NCI-H345 (cell line): ENCODE measurements around the gene CHN2.
"Not testable (repeated sequence)": the region's sequence is repeated elsewhere in the genome, so short reads cannot be mapped to it uniquely, and the experiment has no call there.

Experiments
- DNase-seq: peaks from one replicate; lab custom pipeline; 2025; lab: John Stamatoyannopoulos, UW

CHN2 gene

GRCh38 chr7:29256693-29257002 lies 62.1 kb downstream of the CHN2 start:
- DNase-seq = no peak

- DNase-seq = no peak
Observed at GRCh38 chr7:29258951-29259350, 64.4 kb downstream of the CHN2 start.

GRCh38 chr7:29262191-29262917 lies 67.8 kb downstream of the CHN2 start:
- DNase-seq = no peak

DNA sequence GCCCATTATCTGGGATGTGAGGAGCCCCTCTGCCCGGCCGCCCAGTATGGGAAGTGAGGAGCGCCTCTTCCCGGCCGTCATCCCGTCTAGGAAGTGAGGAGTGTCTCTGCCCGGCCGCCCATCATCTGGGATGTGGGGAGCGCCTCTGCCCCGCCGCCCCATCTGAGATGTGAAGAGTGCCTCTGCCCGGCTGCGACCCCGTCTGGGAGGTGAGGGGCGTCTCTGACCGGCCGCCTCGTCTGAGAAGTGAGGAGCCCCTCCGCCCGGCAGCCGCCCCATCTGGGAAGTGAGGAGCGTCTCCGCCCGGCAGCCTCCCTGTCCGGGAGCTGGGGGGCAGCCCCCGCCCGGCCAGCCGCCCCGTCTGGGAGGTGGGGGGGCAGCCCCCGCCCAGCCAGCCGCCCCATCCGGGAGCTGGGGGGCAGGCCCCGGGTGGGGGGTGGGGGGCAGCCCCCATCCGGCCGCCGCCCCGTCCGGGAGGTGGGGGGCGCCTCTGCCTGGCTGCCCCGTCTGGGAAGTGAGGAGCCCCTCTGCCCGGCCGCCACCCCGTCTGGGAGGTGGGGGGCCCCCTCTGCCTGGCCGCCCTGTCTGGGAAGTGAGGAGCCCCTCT lies 69.1 kb downstream of the CHN2 start:
- DNase-seq = not testable (repeated sequence)

DNA sequence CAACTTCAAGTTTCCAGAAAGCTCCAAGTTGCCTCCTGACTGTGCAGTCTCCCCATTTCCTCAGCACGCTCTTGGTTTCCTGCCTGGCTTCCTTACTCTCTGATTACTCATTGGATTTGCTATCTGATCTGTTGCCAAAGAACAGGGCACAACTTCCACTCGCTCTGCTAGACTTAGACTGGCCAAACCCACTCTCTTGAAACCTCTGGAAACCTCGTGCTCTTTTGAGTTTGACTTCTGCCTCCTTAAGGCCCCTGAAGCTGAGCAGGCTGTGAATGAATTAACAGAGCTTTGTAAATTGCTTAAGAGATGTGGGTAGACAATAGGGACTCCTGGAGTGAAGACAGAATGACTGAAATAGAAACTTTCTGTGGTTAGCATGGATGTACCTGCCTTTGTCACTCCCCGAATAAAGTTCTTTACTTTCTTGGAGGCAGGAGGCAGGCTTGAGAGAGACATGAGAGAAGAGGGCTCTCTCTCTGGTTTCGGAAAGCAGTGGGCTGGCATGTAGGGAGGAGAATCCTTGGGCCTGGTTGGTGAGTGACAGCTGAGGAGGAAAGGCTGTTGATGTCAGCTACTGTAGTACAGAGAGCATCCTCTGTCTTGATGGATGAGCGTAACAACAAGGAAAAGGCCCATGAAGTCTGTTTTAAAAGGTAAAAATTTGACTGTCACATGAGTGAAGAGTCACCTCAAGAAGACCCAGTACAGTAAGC lies 70.8 kb downstream of the CHN2 start:
- no peak for DNase-seq

DNA sequence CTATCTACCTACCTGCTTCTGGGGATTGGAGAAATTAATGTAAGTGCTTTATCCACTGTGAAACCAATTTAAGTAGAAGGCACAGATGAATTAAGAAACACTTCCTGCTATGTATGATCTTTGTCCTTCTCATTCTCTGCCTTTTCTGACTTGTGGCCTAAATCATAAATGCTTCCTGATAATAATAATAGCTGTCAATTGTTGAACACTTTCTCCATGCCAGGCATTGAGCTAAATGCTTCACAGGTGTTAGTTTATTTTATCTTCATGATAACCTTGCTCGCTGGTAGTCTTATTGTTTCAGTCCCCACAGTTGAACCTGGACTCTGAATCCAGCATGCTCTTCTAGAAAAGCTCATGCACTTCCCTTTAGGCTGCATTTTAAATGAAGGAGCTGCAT lies 75.4 kb downstream of the CHN2 start:
- no peak for DNase-seq

GRCh38 chr7:29270594-29271318 lies 76.2 kb downstream of the CHN2 start:
- no peak for DNase-seq

GRCh38 chr7:29271319-29271658 lies 76.7 kb downstream of the CHN2 start:
- no peak for DNase-seq

DNA sequence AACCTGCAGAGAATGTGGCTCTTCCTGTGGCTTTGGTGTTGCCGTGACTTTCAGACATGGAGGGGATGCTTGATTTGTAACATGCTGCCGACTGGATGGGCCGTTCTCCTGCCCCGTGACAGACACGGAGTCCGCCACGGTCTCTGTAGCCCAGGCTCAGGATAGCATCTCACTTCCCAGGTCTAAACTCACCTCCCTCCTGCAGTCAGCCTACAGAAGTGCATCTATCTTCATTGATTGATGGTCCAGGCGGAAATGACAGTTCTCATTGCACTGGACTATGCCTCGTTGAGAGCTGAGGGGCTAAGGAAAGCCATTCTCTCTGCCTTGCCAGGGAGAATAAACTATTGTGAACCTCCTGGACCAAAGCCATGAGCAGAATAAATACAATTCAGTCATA lies 77.5 kb downstream of the CHN2 start:
- DNase-seq = no peak

DNA sequence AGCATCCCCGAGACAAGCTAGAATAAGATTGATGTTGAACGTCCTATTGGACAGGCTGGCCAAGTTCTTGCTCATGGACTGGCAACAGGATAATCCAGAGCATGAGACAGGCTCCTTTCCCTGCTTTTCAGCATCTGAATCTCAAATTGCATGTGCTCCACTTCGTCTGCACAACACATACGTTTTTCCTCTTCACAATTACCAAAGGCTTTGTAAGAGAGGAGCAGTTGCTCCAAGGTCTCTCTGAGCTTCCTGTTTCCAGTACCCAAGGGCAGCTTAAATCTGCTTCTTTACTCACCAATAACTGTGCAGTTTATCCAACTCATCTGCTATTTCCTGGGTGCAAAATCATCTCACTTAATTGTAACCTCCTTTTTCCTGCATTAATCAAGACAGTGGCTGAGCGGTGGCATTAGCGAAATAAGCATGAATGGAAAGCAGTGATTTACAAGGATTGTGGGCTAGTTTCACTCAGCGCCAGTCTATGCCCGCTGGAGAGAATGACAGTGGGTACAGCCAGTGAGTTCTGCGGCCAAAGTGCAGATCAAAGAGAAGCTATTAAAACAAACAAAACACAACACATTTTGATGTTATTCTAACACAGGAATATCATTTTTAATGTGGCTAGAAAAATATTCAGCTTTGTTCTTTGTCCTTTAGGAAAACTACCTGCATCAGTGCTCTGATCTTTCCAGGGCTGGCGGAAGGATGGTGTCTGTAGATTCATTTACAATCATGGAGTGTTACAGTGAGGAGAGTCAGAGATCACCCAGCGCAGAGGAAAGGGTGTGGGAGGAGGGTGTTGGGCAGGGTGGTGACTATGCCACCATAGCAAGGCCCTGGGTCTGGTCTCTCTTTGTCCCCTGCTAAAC lies 79.8 kb downstream of the CHN2 start:
- DNase-seq = peak; percentile 23

DNA sequence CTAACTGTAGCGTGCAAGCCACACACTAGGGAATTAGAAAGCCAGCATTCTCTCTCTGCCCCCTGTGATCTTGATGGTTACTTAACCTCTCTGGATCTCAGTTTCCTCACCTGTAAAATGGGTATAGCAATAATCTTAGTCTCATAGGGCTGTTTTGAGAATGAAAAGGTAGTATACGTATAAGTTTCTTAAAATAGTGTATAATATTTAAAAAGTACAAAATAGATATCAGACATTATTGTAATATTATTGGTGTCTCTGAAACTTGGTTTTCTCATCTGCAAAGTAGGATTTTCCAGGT lies 80.4 kb downstream of the CHN2 start:
- DNase-seq = no peak

DNA sequence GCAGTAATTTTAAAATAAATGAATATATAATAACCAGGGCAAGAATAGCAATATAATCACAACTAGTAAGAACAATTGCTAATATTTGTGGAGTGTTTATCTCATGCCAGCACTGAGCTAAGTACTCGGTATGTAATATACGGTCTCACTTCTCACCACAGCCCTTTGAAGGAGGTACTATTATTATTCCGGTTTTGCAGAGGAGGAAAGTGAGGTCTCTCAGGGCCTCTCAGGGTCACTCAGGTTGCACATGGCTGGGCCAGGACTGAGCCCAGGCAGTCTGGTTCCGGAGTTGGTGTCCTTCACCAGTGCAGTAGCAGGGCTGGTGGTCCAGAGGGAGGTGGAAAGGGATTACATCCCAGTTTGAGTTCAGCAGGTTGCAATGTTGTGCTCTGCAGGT lies 80.9 kb downstream of the CHN2 start:
- no peak for DNase-seq

- no peak for DNase-seq
Observed at GRCh38 chr7:29276199-29276598, 81.6 kb downstream of the CHN2 start.

DNA sequence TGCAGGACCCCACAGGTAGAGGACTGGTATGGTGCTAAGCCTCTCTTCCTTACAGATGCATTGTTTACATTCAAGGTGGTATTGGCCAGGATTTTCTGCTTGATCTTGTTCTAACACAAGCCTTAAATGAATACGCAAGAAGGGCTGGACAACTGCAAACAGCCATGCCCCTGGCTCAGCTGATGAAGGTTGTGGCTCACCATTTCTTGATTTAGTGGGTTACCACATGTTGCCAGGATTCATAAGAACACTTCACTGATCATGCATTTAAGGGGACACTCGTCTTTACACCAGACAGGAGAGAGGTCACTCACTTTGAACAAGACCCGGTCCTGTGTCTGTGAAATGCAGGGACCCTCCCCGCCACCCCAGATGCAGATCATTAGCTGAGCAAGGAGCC lies 82.2 kb downstream of the CHN2 start:
- no peak for DNase-seq

DNA sequence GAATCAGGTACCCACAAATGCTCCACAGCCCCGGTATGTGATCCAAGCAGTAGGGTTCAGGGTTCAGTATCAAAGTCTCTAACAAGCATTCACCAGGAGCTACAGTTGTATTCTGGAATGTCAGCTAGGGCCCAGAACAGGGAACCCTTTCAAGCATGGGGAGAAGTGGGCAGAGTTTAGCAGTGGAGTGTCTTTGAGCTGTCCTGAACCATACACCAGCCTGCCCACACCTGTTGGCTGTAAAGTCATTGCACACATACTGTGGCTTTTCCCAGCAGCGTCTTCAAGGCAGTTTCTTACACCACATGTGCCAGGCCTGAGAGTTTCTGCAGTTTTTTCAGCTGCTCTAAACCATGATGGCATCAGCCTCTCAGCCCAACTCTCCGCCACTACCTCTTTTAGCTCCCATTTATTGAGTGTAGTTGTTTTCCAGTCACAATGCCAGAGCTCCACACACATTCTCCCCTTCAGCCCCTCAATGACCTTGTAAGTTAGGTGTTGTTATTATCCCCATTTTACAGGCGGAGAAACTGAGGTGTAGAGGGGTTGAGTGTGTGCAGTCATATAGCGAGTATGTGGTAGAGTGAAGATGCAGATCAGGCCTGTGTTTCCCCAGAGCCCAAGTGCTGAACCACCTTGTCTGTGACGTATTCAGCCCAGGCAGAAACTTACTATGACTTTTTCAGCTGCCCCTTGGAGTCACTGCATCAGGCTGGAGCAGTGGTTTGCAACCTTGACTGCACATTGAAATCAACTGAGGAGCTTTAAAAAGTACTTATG lies 83.1 kb downstream of the CHN2 start:
- DNase-seq = no peak

DNA sequence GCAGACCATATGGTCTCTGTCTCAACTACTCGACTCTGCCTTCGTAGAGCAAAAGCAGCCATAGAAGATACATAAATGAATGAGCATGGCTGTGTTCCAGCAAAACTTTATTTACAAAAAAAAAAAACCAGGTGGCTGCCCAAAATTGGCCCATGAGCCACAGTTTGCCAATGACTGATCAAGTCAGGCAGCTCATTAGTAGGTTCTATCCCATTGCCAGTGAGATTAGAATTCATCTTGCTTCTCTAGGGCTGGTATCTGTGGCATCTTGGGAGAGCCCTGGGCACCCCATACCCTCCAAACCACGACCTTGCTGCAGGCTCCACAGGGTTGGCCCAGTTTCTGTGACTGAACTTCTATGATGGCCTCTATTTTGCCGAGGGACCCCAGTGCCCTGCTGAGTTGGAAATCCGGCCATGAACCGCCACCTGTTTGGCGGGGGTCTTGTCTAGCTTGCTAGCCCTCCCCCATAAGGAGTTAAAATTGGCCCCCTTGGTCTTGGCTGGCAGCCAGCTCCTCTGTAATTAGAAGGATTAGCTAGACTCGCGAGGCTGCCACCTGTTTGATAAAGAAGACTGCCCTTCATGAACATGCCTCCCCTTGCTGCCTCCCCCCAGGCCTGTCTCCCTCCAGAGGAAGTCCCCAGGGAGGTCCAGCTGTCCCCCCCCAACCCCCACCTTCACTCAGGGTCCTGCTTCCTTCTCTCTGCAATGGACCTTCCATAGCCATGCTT lies 83.9 kb downstream of the CHN2 start:
- DNase-seq = peak; percentile 57

GRCh38 chr7:29281782-29282541 lies 87.4 kb downstream of the CHN2 start:
- DNase-seq = peak; percentile 89

- DNase-seq = peak; percentile 55
Observed at GRCh38 chr7:29282819-29283414, 88.3 kb downstream of the CHN2 start.

GRCh38 chr7:29284696-29285443 lies 90.3 kb downstream of the CHN2 start:
- DNase-seq = no peak
